Neuron (in vitro differentiated cells): ENCODE data around the gene FRY.

Source experiments
- H2AFZ ChIP-seq: one replicate; pipeline ENCODE4 v1.6.1; 2013; ENCODE audit warnings: low read depth, mild to moderate bottlenecking, inconsistent platforms, low read length, moderate library complexity
- H3K27me3 ChIP-seq: one replicate; pipeline ENCODE4 v1.6.1; 2013; ENCODE audit warnings: low read length; ENCODE audit not compliant: insufficient read depth
- H3K36me3 ChIP-seq: one replicate; pipeline ENCODE4 v1.6.1; 2013; ENCODE audit warnings: low read length; ENCODE audit not compliant: insufficient read depth
- H3K4me1 ChIP-seq: one replicate; pipeline ENCODE4 v1.6.1; 2013; ENCODE audit warnings: low read length; ENCODE audit not compliant: insufficient read depth
- H3K4me3 ChIP-seq: 2 replicates; pipeline ENCODE4 v1.5.1; 2013; ENCODE audit warnings: mild to moderate bottlenecking, low read length, moderate library complexity
- H3K9me3 ChIP-seq: one replicate; pipeline ENCODE4 v1.6.1; 2013; ENCODE audit warnings: low read length

The FRY gene

GRCh38 chr13:32001769-32002168, 29.8 kb upstream of the FRY start:
- no peaks in the 10 kb centered on the region for H3K36me3 ChIP-seq
- no peaks in the 10 kb centered on the region for H3K27me3 ChIP-seq
- H3K9me3 ChIP-seq, result no peaks in the 10 kb centered on the region
- H2AFZ ChIP-seq, result no peak overlapping the region
- H3K4me3 ChIP-seq, result no peak overlapping the region
- H3K4me1 ChIP-seq, result no peaks in the 10 kb centered on the region

GRCh38 chr13:32002873-32003272, 28.7 kb upstream of the FRY start:
- Histone ChIP-seq H3K4me1 (no peaks in the 10 kb centered on the region), H2AFZ (no peak overlapping the region)

GRCh38 chr13:32007494-32007893, 24.1 kb upstream of the FRY start:
- peaks cover 6% of the 10 kb centered on the region for H3K4me1 ChIP-seq
- no peaks in the 10 kb centered on the region for H3K36me3 ChIP-seq
- H3K9me3 ChIP-seq, result no peaks in the 10 kb centered on the region
- no peaks in the 10 kb centered on the region for H3K27me3 ChIP-seq
- no peak overlapping the region for H3K4me3 ChIP-seq
- H2AFZ ChIP-seq, result no peak overlapping the region

More at GRCh38 chr13:32002873-32003272, 28.7 kb upstream of the FRY start:
- H3K9me3 ChIP-seq, result no peaks in the 10 kb centered on the region
- no peak overlapping the region for H3K4me3 ChIP-seq
- no peaks in the 10 kb centered on the region for H3K27me3 ChIP-seq
- no peaks in the 10 kb centered on the region for H3K36me3 ChIP-seq

- Histone ChIP-seq H3K9me3 (no peaks in the 10 kb centered on the region), H3K36me3 (no peaks in the 10 kb centered on the region), H3K4me1 (peaks cover 6% of the 10 kb centered on the region), H3K4me3 (no peak overlapping the region), H2AFZ (no peak overlapping the region), H3K27me3 (no peaks in the 10 kb centered on the region)
Measured at GRCh38 chr13:32008518-32009175, 22.9 kb upstream of the FRY start.

GRCh38 chr13:32009362-32009761, 22.2 kb upstream of the FRY start:
- peaks cover 6% of the 10 kb centered on the region for H3K4me1 ChIP-seq
- H3K4me3 ChIP-seq, result no peak overlapping the region
- no peaks in the 10 kb centered on the region for H3K36me3 ChIP-seq
- no peaks in the 10 kb centered on the region for H3K9me3 ChIP-seq
- H2AFZ ChIP-seq, result no peak overlapping the region
- H3K27me3 ChIP-seq, result no peaks in the 10 kb centered on the region

GRCh38 chr13:32010136-32010535, 21.4 kb upstream of the FRY start:
- Histone ChIP-seq H3K4me1 (peaks cover 6% of the 10 kb centered on the region), H3K9me3 (no peaks in the 10 kb centered on the region), H3K36me3 (no peaks in the 10 kb centered on the region), H3K27me3 (no peaks in the 10 kb centered on the region), H2AFZ (no peak overlapping the region), H3K4me3 (no peak overlapping the region)

GRCh38 chr13:32011971-32012370, 19.6 kb upstream of the FRY start:
- peaks cover 6% of the 10 kb centered on the region for H3K4me1 ChIP-seq
- H3K9me3 ChIP-seq, result no peaks in the 10 kb centered on the region
- H2AFZ ChIP-seq, result no peak overlapping the region
- no peaks in the 10 kb centered on the region for H3K27me3 ChIP-seq
- no peak overlapping the region for H3K4me3 ChIP-seq
- H3K36me3 ChIP-seq, result no peaks in the 10 kb centered on the region

GRCh38 chr13:32013181-32013580, 18.4 kb upstream of the FRY start:
- H3K9me3 ChIP-seq, result no peaks in the 10 kb centered on the region
- no peak overlapping the region for H3K4me3 ChIP-seq
- no peak overlapping the region for H2AFZ ChIP-seq
- no peaks in the 10 kb centered on the region for H3K27me3 ChIP-seq
- H3K4me1 ChIP-seq, result peaks cover 6% of the 10 kb centered on the region
- no peaks in the 10 kb centered on the region for H3K36me3 ChIP-seq

GRCh38 chr13:32016119-32016518, 15.5 kb upstream of the FRY start:
- Histone ChIP-seq H3K4me1 (no peaks in the 10 kb centered on the region), H2AFZ (no peak overlapping the region), H3K27me3 (no peaks in the 10 kb centered on the region), H3K4me3 (no peak overlapping the region), H3K9me3 (no peaks in the 10 kb centered on the region), H3K36me3 (no peaks in the 10 kb centered on the region)

GRCh38 chr13:32016631-32017030, 14.9 kb upstream of the FRY start:
- Histone ChIP-seq H3K9me3 (no peaks in the 10 kb centered on the region), H3K4me3 (no peak overlapping the region), H3K4me1 (no peaks in the 10 kb centered on the region), H3K27me3 (no peaks in the 10 kb centered on the region), H3K36me3 (no peaks in the 10 kb centered on the region), H2AFZ (no peak overlapping the region)

GRCh38 chr13:32017474-32017873, 14.1 kb upstream of the FRY start:
- H3K27me3 ChIP-seq, result no peaks in the 10 kb centered on the region
- H3K4me1 ChIP-seq, result peaks cover 7% of the 10 kb centered on the region
- H2AFZ ChIP-seq, result no peak overlapping the region
- H3K4me3 ChIP-seq, result no peak overlapping the region
- H3K9me3 ChIP-seq, result no peaks in the 10 kb centered on the region
- H3K36me3 ChIP-seq, result no peaks in the 10 kb centered on the region

GRCh38 chr13:32019612-32020233, 11.9 kb upstream of the FRY start:
- no peaks in the 10 kb centered on the region for H3K27me3 ChIP-seq
- no peaks in the 10 kb centered on the region for H3K9me3 ChIP-seq
- H3K4me1 ChIP-seq, result peaks cover 8% of the 10 kb centered on the region
- no peaks in the 10 kb centered on the region for H3K36me3 ChIP-seq
- H2AFZ ChIP-seq, result no peak overlapping the region
- no peak overlapping the region for H3K4me3 ChIP-seq

GRCh38 chr13:32021785-32022184, 9.8 kb upstream of the FRY start:
- no peak overlapping the region for H3K4me3 ChIP-seq
- no peak overlapping the region for H2AFZ ChIP-seq
- H3K4me1 ChIP-seq, result peaks cover 22% of the 10 kb centered on the region
- H3K36me3 ChIP-seq, result no peaks in the 10 kb centered on the region
- H3K9me3 ChIP-seq, result no peaks in the 10 kb centered on the region
- no peaks in the 10 kb centered on the region for H3K27me3 ChIP-seq

GRCh38 chr13:32022311-32022710, 9.3 kb upstream of the FRY start:
- Histone ChIP-seq H2AFZ (no peak overlapping the region), H3K4me3 (no peak overlapping the region), H3K27me3 (no peaks in the 10 kb centered on the region), H3K36me3 (no peaks in the 10 kb centered on the region), H3K4me1 (peaks cover 26% of the 10 kb centered on the region), H3K9me3 (no peaks in the 10 kb centered on the region)
